CD4-positive, alpha-beta T cell treated with Interleukin-6 for 4 hours (primary cell): ENCODE results near the gene EXOSC2.

Source experiments
- DNase-seq: peaks from one replicate; pipeline ENCODE4 v3.0.0-alpha.2; 2020; ENCODE audit warnings: mixed read lengths

Gene EXOSC2

DNA sequence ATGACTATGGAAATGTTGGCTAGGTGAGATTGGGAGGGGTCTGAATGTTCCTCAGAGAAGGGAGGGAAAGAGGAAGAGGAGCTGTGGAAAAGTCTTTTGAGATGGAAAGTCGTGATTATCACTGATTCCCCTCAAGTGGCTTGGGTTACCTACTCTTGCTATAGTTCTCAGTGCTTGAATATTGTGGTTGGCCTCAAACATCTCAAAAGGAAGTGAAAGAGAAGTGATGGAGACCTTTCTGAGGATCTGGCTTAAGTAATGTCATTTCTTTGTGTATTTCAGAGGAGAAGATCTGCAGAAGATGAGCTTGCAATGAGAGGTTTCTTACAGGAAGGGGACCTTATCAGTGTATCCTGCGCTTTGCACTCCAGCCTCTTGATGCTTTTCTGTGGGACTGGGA is 5.5 kb downstream of the EXOSC2 start:
- no peak for DNase-seq

DNA sequence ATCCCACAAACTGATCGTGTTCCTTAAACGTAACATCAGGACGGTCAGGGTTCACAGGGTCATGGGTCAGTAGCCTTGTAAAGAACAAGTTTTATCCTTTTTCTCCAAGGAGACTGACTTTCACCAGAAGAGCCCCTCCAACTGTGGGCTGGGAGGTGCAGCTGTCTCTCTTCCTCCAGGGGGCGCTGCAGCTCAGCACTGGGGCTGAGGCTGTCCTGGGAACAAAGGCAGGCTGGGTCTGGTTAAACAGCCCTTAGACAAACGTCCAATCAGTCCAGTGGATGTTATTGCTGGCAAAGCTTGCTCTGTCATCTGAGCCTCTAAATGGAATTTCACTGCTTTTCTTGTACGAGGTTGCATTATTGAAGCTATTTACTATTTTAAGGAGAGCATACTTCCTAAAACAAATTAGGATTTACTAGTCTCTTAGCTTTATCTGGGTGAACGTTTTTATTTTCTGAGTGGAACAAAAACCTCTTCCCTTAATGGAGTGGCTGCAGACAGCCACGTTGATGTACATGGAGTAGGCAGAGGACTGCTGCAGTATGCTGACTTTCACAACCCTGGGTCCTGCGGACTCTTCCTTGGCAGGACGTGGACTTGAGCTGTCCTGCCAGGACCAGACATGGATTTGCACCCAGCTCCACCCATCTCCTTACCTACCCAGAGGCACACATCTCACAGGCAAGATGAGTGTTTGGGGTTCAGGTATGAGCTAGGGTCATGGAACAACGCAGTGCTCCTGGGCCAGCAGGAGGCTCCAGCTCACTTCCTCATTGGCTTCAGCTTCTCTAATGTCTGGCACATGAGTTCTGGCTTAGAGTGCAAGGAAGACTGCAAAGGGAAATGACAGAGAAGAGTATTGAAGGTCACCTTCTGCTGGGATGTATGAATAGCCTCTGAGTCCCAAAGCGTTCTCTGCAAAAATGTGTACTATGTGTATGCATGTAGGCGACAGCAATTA is 7.8 kb downstream of the EXOSC2 start:
- peak; percentile 77 for DNase-seq

DNA sequence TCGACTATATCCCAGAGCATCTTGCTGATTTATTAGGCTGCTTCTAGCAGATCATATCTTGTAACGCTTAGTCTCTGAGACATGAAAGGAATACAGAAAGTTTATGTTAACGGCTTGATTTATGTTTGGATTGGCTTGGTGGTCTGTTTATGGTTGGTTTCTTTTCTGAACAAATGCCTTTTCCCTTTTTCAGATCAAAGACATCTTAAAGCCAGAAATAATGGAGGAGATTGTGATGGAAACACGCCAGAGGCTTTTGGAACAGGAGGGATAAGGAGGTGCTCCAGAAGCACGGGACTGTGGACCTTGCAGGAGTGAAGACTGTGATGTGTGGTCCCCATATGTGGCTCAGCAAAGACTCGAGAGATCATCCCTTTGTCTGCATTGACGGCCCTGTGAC is 9.9 kb downstream of the EXOSC2 start:
- no peak for DNase-seq

DNA sequence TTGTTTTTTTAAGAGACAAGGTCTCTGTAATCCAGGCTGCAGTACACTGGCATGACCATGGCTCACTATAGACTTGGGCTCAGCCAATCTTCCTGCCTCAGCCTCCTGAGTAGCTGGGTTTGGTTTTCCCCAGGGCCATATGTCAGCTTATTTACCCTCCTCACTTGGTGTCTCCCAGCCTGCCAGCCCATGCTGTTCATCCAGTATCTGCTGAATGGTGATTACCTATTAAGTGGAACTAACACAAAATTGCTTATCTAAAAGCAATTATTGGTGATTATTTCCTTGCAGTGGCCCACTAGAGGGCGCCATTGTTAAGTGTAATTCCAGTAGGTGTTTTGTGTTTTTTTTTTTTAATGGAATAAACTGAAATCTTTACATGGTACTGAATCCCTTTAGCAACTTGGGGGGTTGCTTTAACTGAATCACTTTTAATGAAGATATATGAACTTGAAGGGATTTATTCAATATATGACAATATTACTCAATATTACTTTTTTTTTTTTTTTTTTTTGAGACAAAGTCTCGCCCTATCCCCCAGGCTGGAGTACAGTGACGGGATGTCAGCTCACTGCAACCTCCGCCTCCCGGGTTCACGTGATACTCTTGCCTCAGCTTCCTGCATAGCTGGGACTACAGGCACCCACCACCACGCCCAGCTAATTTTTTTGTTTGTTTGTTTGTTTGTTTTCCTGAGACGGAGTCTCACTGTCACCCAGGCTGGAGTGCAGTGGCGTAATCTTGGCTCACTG is 13.8 kb downstream of the EXOSC2 start:
- DNase-seq: peak; percentile 86

DNA sequence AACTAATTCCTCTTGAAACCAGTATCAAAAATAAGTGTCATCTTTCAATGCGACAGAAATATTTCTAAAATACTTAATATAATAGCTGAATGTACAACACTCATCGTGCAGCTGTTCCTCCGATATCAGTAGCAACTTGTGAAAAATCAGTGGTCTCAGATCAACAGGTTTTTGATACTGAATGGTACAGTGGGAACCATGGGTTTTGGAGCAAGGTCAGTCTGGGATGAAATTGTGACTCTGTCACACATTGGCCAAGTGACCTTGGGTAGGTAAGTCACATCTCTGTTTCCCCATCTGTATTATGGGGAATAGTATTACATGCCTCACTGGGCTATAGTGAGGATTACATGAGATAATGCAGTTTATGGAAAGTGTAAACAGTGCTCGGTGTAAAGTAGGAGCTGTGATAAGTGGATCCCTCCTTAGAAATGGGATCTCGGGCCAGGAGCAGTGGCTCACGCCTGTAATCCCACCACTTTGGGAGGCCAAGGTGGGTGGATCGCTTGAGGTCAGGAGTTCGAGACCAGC is 17.3 kb downstream of the EXOSC2 start:
- DNase-seq: no peak

DNA sequence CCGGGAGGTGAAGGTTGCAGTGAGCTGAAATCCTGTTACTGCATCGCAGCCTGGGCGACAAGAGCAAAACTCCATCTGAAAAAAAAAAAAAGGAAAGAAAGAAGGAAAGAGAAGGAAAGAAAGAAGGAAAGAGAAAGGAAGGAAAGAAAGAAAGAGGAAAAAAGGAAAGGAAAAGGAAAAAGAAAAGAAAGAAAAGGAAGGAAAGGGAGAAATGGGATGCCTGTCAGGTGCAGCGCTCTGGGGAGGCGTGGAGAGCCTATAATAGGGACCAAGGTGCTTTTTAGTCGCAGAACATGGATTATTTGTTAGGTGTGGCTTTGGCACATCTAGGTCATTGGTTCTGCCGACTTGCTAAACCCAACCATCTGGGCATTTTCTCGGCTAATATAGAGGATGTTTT is 17.9 kb downstream of the EXOSC2 start:
- no peak for DNase-seq

DNA sequence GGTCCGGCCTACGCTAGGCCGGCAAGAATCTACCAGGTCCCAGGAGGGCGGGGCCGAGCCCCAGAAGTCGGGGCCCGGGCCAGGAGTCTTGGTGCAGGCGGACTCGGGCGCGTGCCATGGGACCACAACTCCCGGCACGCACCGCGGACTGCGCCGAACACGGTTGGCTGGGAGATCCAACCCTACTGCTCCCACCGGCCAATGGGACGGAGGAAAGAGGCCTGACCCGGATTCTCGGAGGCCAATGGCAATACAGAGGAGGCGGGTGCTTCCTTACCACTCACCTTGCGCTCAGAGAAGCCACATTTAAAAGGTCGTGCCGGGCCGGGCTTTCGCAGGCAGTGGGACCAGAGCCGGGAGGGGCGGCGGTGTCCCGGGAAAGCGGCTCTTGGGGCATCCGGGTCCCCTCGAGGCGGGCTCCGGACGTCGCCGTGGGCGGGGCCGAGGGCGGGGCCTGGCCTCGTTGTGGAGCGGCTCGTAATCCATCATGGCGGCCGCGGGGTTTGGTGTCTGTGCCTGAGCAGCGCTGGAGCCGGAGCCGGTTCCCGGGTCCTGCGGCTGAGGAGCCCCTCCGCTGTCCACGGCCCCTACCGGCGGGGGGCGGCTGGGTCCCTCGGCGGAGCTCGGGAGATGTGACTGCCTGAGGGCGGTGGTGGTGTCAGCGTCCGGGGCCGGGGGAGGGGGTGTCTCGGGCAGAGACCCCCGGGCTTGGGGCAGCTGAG is 19.1 kb downstream of the EXOSC2 start:
- peak; percentile 96 for DNase-seq

DNA sequence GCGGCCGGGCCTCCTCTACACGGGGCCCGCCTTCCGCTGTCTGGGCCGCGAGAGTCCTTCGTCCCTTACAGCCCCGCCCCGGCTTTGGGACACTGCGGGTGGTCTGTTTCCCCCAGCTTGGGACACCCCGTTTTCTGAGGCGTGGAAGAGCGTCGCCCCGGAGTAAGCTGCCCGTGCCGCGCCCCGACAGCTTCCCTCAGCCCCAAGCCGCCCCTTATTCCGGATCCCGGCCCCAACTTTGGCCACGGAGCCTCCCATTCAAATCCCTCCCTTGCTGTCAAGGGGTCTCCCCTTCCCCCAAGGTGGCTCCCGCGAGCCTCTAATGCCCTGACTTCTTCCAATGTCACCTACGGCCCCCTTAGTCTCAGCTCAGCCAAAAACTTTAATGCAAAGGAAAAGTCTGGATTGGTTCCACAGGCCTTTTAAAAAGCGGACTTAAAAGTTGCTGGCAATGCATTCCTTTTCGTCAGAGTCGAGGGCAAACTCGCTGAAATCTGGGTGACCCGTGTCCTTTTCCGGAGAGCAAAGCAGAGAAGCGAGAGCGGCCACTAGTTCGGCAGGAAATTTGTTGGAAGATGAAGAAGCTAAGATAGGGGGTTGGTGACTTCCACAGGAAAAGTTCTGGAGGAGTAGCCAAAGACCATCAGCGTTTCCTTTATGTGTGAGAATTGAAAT is 19.8 kb downstream of the EXOSC2 start:
- DNase-seq: peak; percentile 14

DNA sequence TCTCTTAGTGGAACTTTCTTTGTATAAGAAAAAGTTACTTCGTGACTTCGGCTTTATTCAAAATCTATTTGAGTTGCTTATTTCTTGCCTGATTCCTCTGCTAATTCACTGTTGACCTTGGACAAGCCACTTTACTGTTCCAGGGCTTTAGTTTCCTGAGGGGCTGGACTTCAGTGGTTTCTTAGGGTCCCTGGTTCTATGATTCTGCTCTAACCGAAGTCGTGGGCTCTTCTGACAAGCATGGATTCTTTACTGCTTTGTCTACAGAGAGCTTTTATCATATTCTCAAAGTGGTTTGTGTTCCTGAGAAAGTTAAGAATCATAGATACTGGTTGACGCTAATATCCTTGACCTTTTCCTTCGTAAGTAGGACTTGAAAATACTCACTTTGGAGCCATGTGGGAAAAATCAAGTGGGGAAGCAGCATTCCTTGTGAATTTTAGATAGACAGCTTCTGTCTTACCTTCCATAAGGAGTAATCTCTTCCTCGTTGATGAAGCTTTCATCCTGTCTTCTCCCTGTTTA is 21.1 kb downstream of the EXOSC2 start:
- no peak for DNase-seq

DNA sequence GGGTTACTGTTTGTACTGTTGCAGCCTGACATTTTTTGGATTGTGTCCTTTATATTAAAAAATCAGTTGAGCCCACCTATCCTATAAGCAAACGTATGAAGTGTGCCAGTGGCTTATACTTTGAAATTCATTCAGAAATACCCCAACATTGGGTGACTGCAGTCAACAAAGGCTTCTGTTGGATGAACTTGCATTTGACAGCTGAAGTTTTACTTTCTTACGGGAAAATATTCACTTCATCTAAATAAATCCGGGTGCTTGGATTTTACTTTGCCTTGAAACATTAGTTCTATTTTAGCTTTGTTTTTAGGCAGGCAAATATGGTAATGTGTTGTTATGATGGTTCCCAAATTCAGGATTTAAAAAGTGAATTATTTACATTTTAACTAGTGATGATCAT is 21.7 kb downstream of the EXOSC2 start:
- DNase-seq: no peak

DNA sequence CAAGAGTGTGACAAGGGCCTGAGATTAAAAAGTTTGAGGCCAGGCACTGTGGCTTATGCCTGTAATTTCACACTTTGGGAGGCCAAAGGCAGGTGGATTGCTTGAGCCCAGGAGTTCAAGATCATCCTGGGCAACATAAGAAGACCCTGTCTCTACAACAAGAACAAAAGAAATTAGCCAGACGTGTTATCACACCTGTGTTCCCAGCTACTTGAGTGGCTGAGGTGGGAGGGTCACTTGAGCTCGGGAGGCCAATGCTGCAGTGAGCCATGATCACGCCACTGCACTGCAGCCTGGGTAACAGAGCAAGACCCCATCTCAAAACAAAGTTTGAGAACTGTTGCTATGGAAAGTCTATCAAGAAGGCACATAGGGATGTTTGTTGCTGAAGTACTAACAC is 25.0 kb downstream of the EXOSC2 start:
- DNase-seq: no peak

DNA sequence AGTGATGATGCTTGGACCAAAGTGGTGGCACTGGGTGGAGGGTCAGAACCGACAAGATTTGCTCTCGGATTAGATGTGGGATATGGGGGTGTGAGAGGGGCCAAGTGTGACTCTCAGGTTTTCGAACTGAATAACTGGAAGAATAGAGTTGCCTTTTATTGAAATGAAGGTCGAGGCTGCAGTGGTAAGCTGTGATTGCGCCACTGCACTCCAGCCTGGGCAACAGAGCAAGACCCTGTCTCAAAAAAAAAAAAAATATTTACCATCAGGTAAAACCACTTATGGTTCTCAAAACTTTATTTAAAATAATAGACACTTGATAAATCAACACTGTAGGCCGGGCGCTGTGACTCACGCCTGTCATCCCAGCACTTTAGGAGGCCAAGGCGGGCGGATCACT is 27.2 kb downstream of the EXOSC2 start:
- no peak for DNase-seq

DNA sequence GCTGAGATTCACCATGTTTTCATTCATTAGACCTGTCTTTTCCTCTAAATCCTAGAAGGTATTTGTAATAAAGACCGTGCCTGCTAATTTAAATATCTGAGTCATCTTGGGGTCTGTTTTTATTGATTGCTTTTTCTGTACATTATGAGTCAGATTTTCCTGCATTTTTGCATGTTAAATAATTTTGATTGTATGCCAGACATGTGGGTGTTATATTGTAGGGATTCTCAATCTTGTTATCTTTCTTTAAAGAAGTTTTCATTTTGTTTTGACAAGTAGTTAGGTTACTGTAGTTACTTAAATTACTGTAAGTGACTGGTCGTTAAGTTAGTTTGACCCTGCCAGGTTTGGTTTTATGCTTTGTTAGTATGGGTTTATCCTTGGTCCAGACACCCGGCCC is 35.1 kb downstream of the EXOSC2 start:
- no peak for DNase-seq

DNA sequence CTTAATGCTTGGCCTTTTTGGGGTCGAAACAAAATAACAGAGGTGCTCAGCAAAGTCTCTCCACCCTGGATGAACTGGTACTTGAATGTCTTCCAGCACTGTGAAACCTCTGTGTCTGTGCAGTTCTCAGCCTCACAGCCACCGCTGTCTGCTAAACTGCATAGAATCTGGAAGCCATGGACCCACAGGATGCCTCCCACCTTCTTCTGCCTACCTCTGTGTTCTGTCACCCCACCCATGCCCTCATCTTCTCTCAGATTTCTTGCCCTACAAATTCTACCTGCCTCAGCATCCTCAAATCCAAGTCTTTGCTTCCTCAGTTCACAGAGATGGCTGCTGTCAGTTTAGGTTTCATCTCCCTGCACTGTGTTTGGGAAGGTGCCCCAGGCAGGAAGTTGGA is 35.6 kb downstream of the EXOSC2 start:
- DNase-seq: no peak

DNA sequence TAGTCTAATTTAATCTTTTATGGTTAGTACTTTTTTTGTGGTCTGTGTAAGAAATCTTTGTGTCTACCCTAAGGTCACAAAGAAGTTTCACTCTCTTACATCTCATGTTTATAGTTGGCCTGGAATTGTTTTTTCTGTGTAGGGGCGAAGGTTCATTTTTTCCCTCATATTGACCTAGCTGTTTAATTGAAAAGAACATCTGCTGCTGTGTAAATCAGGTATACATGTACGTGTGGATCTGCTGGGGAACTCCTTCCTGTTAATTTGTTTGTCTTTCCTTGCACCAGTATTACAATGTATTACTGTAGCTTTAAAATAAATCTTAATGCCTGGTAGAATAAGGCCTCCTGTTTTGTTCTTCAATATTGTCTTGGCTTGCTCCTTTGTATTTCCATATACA is 37.8 kb downstream of the EXOSC2 start:
- DNase-seq: no peak

DNA sequence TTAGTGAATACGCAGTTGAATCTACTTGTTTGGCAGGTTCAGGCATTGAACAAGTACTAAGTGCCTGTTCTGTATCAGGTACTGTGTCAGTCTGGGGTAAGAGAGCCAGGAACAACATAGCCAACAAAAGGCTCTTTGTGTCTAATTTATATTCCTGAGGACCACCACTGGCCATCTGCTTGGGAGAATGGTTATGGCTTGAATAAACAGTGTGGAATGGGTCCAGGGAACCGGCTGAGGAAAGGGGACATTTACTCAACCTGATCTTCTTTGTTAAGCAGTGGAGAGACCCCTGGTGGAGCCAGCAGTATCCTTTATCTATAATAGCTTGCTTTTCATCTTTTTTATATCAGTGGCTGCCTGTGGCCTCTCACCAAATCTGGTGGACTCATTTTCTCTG is 38.6 kb downstream of the EXOSC2 start:
- no peak for DNase-seq

DNA sequence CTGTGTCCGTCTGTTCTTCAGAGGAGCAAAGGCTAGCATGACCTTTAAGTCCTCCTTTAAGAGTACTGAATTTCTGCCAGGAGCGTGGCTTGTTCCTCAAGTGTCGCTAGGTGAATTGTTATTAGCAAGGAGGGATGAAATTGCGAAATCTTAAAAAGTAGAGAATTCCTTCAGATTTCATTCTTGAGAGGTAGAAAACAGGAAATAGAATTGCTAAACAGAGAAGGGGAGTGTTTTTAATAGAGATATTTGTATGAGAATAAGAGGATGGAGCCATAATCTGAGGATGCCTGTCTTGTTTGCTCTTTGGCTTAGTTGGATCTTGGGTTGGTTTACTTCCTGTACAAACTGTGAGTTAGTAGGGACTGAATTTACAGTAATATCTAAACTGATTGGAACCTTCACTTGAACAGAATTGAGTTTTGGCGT is 39.2 kb downstream of the EXOSC2 start:
- DNase-seq: no peak

DNA sequence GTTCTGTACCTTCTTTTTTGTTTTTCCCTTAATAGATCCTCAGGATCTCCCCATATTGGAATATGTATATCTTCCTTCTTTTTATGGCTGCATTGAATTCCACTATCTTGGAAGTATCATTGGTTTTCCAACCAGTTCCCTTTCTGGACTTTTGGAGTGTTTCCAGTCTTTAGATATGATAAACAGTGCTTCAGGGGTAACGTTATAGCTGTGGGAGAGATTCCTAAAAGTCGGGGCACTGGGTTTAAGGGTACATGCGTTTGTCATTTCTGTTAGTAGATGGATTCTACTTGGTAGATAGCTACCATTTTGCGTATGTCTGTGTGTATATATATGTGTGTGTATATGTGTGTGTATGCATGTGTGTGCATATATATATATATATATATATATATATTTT is 42.0 kb downstream of the EXOSC2 start:
- DNase-seq: no peak

DNA sequence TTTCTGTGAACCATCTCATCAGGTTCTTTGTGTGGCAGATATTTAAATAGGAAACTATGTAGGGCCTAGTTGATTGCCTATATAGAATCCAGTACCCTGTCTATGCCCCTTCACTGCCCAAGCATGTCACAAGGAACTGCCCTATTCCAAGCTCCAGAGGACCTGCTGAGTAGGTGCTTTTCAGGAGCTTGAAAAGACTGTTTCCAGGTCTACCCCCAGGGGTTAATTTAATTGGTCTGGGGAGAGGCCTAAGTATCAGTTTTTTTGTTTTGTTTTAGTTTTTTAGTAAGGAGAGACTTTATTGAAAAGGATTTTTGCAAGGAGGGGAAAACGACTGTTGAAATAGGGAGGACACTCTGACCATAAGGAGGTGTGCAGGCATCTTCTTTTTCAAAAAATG is 43.3 kb downstream of the EXOSC2 start:
- DNase-seq: no peak

DNA sequence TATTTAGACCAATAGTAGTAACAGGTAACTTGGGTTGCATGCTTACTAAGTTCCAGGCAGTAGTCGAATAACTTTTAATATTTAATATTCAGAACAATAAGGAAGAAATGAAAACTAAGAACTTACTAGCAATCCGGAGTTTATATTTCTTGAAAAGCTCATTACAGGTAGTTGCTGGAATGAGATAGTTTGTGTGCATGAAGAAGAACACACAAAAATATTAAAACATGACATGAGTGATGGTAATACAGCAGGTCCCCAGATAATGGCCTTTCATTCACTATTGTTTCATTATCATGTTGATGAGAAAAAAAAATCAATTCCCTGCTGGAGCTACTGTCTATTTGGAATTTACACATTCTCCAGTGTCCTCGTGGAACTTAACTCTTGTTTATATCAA is 44.7 kb downstream of the EXOSC2 start:
- DNase-seq: no peak

DNA sequence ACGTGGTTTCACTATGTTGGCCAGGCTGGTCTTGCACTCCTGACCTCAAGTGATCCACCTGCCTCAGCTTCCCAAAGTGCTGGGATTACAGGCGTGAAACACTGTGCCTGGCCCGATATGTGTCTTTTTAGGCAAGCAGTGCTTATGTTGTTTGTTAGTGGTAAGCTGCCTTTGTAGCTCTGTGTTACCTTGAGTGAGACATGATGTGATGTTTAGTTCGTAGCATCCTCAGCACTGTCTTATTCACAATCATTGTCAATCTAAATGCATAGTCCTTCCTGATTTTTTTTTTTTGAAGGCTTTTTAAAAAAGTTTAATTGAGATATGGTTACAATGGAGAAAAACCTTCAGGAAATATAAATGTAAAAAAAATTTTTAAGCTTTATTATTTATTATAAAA is 45.5 kb downstream of the EXOSC2 start:
- DNase-seq: no peak
